Measurements from ENCODE around the gene PCNX2. TPM values are rescaled to one million over a fixed set of nuclear protein-coding genes. Genes with fewer than 3 reads are reported as not detected.

PCNX2 gene
- total and polyA plus RNA-seq, 2 of the 8 experiments (the other 6 are each of a cell fraction or from before 2014, with no cell fraction given), result 46.1 to 57.6 TPM

DNA sequence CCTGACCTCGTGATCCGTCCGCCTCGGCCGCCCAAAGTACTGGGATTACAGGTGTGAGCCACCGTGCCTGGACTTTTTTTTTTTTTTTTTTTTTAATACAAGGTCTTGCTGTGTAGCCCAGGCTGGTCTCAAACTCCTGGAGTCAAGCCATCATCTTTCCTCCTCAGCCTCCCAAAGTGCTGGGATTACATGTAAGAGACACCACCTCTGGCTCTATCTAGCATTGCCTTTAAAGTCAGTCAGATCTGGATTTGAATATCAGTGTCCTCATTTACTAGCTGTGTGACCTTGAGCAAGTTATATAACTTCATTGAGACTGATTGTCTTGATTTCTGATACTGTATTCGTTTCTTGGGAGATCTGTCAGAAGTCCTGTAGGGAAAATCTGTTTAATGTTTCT lies 38.6 kb upstream of the PCNX2 start:
- Histone ChIP-seq H3K36me3 (ENCODE audit: control insufficient read depth in 2 of 4, insufficient read depth in 4 of 4, low read length in 3 of 4) (no peaks in the 10 kb centered on the region), H4K8ac (ENCODE audit: extremely low read depth, insufficient read depth, low read length) (no peak overlapping the region), H3K27ac (ENCODE audit: low read depth, low read length) (no peak overlapping the region), H2AK5ac (ENCODE audit: low read depth, low read length) (no peak overlapping the region), H4K5ac (ENCODE audit: insufficient read length, low read depth, low read length) (no peak overlapping the region), H3K79me1 (ENCODE audit: low read depth, low read length) (peaks cover 6% of the 10 kb centered on the region), H3K14ac (ENCODE audit: insufficient read length) (no peak overlapping the region), H3K4me3 (ENCODE audit: extremely low read depth in 1 of 4, insufficient read depth in 2 of 4, low read depth in 3 of 4, low read length in 4 of 4) (no peak overlapping the region), H3K4me1 (replicated peaks in 1 of 4; ENCODE audit: control insufficient read depth in 3 of 4, insufficient read depth in 4 of 4, low read length in 3 of 4) (peaks cover 0 to 6% (median 5%) of the 10 kb centered on the region in 4 experiments; a peak in 5 of 7 replicates), H4K91ac (replicated peaks; ENCODE audit: insufficient read length, low read length) (no peak overlapping the region), H3K9me3 (ENCODE audit: insufficient read depth in 2 of 2, low read depth in 1 of 2, low read length in 1 of 2) (no peaks in the 10 kb centered on the region), H3K9ac (replicated peaks in 1 of 4; ENCODE audit: extremely low read depth in 1 of 4, low read depth in 3 of 4, low read length in 3 of 4) (no peak overlapping the region), H3K23me2 (ENCODE audit: low read depth, low read length) (no peaks in the 10 kb centered on the region; the same call in 1 of the 2 replicates), H2BK15ac (ENCODE audit: low read length) (no peak overlapping the region), H2BK5ac (ENCODE audit: low read depth, low read length) (no peak overlapping the region), H2BK12ac (ENCODE audit: low read depth, low read length) (no peak overlapping the region), H3K27me3 (replicated peaks in 1 of 4; ENCODE audit: control insufficient read depth in 3 of 4, extremely low read depth in 1 of 4, insufficient read depth in 3 of 4, low read length in 3 of 4) (peaks cover 0 to 2% (median under 1%) of the 10 kb centered on the region in 4 experiments; a peak in 3 of 7 replicates), H4K20me1 (replicated peaks in 1 of 2; ENCODE audit: control insufficient read depth in 1 of 2, insufficient read depth in 2 of 2, low read length in 2 of 2) (peaks cover 4 to 7% of the 10 kb centered on the region in 2 experiments), H2BK120ac (replicated peaks; ENCODE audit: low read depth, low read length) (no peak overlapping the region), H3K79me2 (ENCODE audit: control insufficient read depth in 1 of 2, insufficient read depth in 2 of 2, low read length in 2 of 2) (peaks cover 0 to 82% of the 10 kb centered on the region in 2 experiments; a peak in 2 of 4 replicates), H3K4me2 (ENCODE audit: insufficient read depth in 1 of 2, low read depth in 2 of 2, low read length in 2 of 2) (no peak overlapping the region), H3K4ac (replicated peaks; ENCODE audit: insufficient read length, low read depth, low read length) (no peak overlapping the region), H2AFZ (ENCODE audit: low read length) (no peak overlapping the region), H3K18ac (ENCODE audit: extremely low read depth, low read length) (no peak overlapping the region), H3K23ac (ENCODE audit: insufficient read length) (no peak overlapping the region), H2BK20ac (ENCODE audit: low read length) (no peak overlapping the region), H3K56ac (replicated peaks; ENCODE audit: insufficient read length, low read depth, low read length) (no peak overlapping the region)
- CTCF ChIA-PET (ENCODE audit: partially characterized antibody), result interaction anchor here (0.6 to 1.9 kb wide), 3 partner anchors 10 to 40 kb away, joined by 3 to 8 read pairs (median 4); no protein-coding TSS in a partner anchor
- FAIRE-seq, result no peak
- 88% methylated on average over 7 of the region's 7 CpGs; no CpG with 5 or more reads in 1 of the 2 experiments for WGBS, 2 experiments (ENCODE audit: extremely low coverage in 1 of 2, insufficient coverage in 1 of 2, insufficient read length in 1 of 2, insufficient replicate concordance in 2 of 2, low coverage in 1 of 2, low lambda C conversion rate in 2 of 2, missing lambda C conversion rate in 1 of 2)
- POLR2A ChIA-PET (ENCODE audit: partially characterized antibody), result no interaction called here
- no peak for DNase-seq (ENCODE audit: low read depth in 1 of 2, low spot score in 2 of 2)
- TF ChIP-seq, protein P1, sequence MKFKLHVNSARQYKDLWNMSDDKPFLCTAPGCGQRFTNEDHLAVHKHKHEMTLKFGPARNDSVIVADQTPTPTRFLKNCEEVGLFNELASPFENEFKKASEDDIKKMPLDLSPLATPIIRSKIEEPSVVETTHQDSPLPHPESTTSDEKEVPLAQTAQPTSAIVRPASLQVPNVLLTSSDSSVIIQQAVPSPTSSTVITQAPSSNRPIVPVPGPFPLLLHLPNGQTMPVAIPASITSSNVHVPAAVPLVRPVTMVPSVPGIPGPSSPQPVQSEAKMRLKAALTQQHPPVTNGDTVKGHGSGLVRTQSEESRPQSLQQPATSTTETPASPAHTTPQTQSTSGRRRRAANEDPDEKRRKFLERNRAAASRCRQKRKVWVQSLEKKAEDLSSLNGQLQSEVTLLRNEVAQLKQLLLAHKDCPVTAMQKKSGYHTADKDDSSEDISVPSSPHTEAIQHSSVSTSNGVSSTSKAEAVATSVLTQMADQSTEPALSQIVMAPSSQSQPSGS (IDR thresholded peaks at IDR 0.05; ENCODE audit: low read length), result no peak
- TF ChIP-seq, protein P2, sequence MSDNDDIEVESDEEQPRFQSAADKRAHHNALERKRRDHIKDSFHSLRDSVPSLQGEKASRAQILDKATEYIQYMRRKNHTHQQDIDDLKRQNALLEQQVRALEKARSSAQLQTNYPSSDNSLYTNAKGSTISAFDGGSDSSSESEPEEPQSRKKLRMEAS (IDR thresholded peaks at IDR 0.05), result no peak
- TF ChIP-seq CBX5 (IDR thresholded peaks at IDR 0.05; ENCODE audit: low read depth, low read length) (no peak), RAD21 (IDR thresholded peaks at IDR 0.05 in 1 of 2, conservative IDR thresholded peaks at IDR 0.05 in 1 of 2; ENCODE audit: low read depth in 2 of 2, low read length in 2 of 2) (no peak), NANOG (IDR thresholded peaks at IDR 0.05; ENCODE audit: insufficient read depth, low read depth, low read length, poor library complexity, severe bottlenecking) (no peak), CTBP2 (IDR thresholded peaks at IDR 0.05; ENCODE audit: borderline replicate concordance, insufficient read depth, insufficient read length, low read length) (no peak), RXRA (IDR thresholded peaks at IDR 0.05; ENCODE audit: insufficient read depth, low read depth, low read length) (no peak), TAF7 (optimal IDR thresholded peaks at IDR 0.05; ENCODE audit: borderline replicate concordance, low read depth, low read length) (no peak), KDM4A (IDR thresholded peaks at IDR 0.05; ENCODE audit: low read depth, low read length, severe bottlenecking) (no peak), ASH2L (IDR thresholded peaks at IDR 0.05; ENCODE audit: low read length) (no peak)
